Stimulated activated CD4-positive, alpha-beta T cell treated with anti-CD3 and anti-CD28 coated beads, Interleukin-2, amount 100 ng/mL, for 48 hours (primary cell): ENCODE data around the gene HOXA7.

Experiments
- DNase-seq, 2 donors: peaks; one replicate each; pipeline ENCODE4 v3.0.0-alpha.2; 2020

The HOXA7 gene

GRCh38 chr7:27193335-27194001 lies 37.0 kb upstream of the HOXA7 start:
- no peak for DNase-seq

GRCh38 chr7:27192546-27193334 lies 36.3 kb upstream of the HOXA7 start:
- DNase-seq, result no peak

- no peak for DNase-seq
Measured at GRCh38 chr7:27191833-27192545, 35.5 kb upstream of the HOXA7 start.

- DNase-seq, result no peak
Measured at GRCh38 chr7:27191161-27191731, 34.8 kb upstream of the HOXA7 start.

- DNase-seq, result no peak
Measured at GRCh38 chr7:27189997-27190748, 33.7 kb upstream of the HOXA7 start.

GRCh38 chr7:27189295-27189996 lies 33.0 kb upstream of the HOXA7 start:
- DNase-seq, result no peak

GRCh38 chr7:27188386-27189294 lies 32.2 kb upstream of the HOXA7 start:
- no peak for DNase-seq

- DNase-seq, result no peak
Measured at GRCh38 chr7:27187475-27188385, 31.3 kb upstream of the HOXA7 start.

GRCh38 chr7:27186668-27187474 lies 30.4 kb upstream of the HOXA7 start:
- DNase-seq, result no peak

- no peak for DNase-seq
Measured at GRCh38 chr7:27185854-27186667, 29.6 kb upstream of the HOXA7 start.

- no peak for DNase-seq
Measured at GRCh38 chr7:27185013-27185853, 28.8 kb upstream of the HOXA7 start, which contains the start of gene HOXA11. Gene HOXA11 (minus strand): TSS chr7:27185232. CDS start chr7:27185144, 88 bp downstream.

GRCh38 chr7:27184337-27185012 lies 28.0 kb upstream of the HOXA7 start:
- DNase-seq, result no peak

- no peak for DNase-seq
Measured at GRCh38 chr7:27183682-27184336, 27.3 kb upstream of the HOXA7 start.

- no peak for DNase-seq
Measured at GRCh38 chr7:27182861-27183681, 26.6 kb upstream of the HOXA7 start.
